ENCODE data around the gene PDHX.
"Not testable (repeated sequence)": the region's sequence is repeated elsewhere in the genome, so short reads cannot be mapped to it uniquely, and the experiment has no call there.

PDHX gene

GRCh38 chr11:35021589-35021988, 105.2 kb downstream of the PDHX start:
- H3K4me3 ChIP-seq (ENCODE audit: low read length) = no peak overlapping the region
- no peak for DNase-seq (ENCODE audit: low read depth)
- TF ChIP-seq, protein P1, sequence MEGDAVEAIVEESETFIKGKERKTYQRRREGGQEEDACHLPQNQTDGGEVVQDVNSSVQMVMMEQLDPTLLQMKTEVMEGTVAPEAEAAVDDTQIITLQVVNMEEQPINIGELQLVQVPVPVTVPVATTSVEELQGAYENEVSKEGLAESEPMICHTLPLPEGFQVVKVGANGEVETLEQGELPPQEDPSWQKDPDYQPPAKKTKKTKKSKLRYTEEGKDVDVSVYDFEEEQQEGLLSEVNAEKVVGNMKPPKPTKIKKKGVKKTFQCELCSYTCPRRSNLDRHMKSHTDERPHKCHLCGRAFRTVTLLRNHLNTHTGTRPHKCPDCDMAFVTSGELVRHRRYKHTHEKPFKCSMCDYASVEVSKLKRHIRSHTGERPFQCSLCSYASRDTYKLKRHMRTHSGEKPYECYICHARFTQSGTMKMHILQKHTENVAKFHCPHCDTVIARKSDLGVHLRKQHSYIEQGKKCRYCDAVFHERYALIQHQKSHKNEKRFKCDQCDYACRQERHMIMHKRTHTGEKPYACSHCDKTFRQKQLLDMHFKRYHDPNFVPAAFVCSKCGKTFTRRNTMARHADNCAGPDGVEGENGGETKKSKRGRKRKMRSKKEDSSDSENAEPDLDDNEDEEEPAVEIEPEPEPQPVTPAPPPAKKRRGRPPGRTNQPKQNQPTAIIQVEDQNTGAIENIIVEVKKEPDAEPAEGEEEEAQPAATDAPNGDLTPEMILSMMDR (IDR thresholded peaks at IDR 0.05; ENCODE audit: insufficient read depth, low read depth, low read length, missing control alignments) = no peak

DNA sequence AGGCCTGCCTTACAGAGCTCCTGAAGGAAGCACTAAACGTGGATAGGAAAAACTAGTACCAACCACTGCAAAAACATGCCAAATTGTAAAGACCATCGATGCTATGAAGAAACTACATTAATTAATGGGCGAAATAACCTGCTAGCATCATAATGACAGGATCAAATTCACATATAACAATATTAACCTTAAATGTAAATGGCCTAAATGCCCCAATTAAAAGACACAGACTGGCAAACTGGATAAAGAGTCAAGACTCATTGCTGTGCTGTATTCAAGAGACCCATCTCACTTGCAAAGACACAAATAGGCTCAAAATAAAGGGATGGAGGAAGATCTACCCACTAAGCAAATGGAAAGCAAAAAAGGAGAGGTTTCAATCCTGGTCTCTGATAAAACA, 107.5 kb downstream of the PDHX start:
- DNase-seq (ENCODE audit: low read depth); H3K4me3 ChIP-seq (ENCODE audit: low read length): not testable (repeated sequence)

DNA sequence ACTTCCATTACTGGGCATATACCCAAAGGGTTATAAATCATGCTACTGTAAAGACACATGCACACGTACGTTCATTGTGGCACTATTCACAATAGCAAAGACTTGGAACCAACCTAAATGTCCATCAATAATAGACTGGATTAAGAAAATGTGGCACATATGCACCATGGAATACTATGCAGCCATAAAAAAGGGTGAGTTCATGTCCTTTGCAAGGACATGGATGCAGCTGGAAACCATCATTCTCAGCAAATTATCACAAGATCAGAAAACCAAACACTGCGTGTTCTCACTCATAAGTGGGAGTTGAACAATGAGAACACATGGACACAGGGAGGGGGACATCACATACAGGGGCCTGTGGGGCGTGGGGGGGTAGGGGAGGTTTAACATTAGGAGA, 111.6 kb downstream of the PDHX start:
- not testable (repeated sequence) for DNase-seq (ENCODE audit: low read depth); H3K4me3 ChIP-seq (ENCODE audit: low read length)

GRCh38 chr11:35029979-35030682, 113.7 kb downstream of the PDHX start:
- DNase-seq (ENCODE audit: low read depth) = peak; percentile 86
- TF ChIP-seq, protein P1 (IDR thresholded peaks at IDR 0.05; ENCODE audit: insufficient read depth, low read depth, low read length, missing control alignments) = no peak
- H3K4me3 ChIP-seq (ENCODE audit: low read length) = no peak overlapping the region

DNA sequence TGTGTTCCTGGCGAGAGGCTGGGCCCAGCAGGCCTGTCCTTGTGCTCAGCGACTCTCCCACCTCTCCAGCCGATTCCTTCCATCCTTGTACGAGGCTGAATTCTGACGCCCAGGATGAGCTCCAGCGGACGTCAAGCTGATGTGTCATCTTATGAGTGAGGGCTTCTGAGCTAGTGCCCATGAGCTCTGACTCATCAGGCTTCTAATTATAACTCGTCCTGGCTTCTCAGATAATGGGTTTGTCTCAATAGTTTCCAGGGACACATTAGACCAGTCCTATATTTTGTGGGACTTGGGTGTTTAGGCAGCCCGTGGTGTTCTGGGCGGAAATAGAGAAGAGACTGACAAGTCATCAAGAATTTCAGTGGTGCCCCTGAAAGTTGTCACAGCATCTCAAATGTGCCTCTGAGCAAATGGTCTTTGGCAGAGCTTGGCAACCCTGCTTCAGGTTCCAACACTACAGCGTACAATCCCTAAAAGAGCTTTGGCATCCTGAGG, 114.3 kb downstream of the PDHX start:
- DNase-seq (ENCODE audit: low read depth) = peak; percentile 97
- no peak overlapping the region for H3K4me3 ChIP-seq (ENCODE audit: low read length)
- TF ChIP-seq, protein P1 (IDR thresholded peaks at IDR 0.05; ENCODE audit: insufficient read depth, low read depth, low read length, missing control alignments) = no peak

DNA sequence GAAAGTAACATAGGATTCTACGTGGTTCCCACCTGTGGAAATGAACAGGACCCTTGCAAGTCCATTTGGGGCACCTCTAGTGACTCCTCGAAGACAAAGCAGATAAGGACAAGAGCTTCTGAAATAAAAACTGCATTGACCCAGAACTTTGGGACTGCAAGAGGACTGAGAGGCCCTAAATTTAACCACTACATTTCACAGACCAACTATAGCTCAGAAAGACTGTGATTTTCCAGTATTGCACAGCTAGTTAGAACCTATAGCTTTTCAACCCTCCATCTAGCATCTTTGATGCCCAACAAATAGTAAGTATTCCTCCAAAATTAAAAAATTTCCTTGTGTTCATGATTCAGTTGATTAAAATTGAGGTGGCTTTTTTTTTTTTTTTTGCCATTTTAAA, 114.9 kb downstream of the PDHX start:
- no peak for DNase-seq (ENCODE audit: low read depth)
- no peak overlapping the region for H3K4me3 ChIP-seq (ENCODE audit: low read length)
- TF ChIP-seq, protein P1 (IDR thresholded peaks at IDR 0.05; ENCODE audit: insufficient read depth, low read depth, low read length, missing control alignments) = no peak

GRCh38 chr11:35031867-35032266, 115.4 kb downstream of the PDHX start:
- DNase-seq (ENCODE audit: low read depth) = peak; percentile 93
- no peak overlapping the region for H3K4me3 ChIP-seq (ENCODE audit: low read length)
- TF ChIP-seq, protein P1 (IDR thresholded peaks at IDR 0.05; ENCODE audit: insufficient read depth, low read depth, low read length, missing control alignments) = no peak

DNA sequence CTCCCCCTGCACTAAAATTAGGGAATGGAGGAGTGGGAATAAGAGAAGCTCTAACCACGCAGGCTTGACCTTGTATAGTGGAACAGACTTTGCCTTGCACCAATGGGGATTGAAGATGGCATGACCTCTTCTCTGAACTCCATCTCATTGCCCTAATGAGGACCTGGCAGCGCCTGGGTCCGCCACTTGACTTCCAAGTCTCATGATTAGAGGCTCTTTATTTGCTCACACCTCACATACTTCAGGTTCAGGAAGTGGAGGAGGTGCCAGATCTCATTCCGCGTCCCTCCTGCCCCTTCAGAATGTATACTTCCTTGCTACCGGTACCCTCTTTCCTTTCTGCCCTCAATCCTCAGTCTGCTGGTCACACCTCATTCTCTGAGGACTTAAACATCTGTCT, 116.6 kb downstream of the PDHX start:
- no peak overlapping the region for H3K4me3 ChIP-seq (ENCODE audit: low read length)
- TF ChIP-seq, protein P1 (IDR thresholded peaks at IDR 0.05; ENCODE audit: insufficient read depth, low read depth, low read length, missing control alignments) = no peak
- no peak for DNase-seq (ENCODE audit: low read depth)

Measured in epithelial cell of esophagus (primary cell).